OCI-LY3 (cell line): ENCODE data around the gene AP2A2.

Experiments used
- H2AFZ ChIP-seq: fragments of 200-600, 300-600 bp; shearing (Covaris generic); 2 replicates; pipeline ENCODE4 v1.6.0; 2014; ENCODE audit warnings: antibody characterized with exemption, low read depth, low read length
- H3K27ac ChIP-seq: fragments of 200-600, 300-600 bp; sonication (generic); 2 replicates; pipeline ENCODE4 v1.5.1; 2014; ENCODE audit warnings: mild to moderate bottlenecking, low read length, moderate library complexity, mixed read lengths
- H3K27me3 ChIP-seq: fragments of 200-600, 300-600 bp; sonication (generic); 2 replicates; pipeline ENCODE4 v1.6.1; 2014; ENCODE audit warnings: low read depth, low read length, mixed read lengths
- H3K36me3 ChIP-seq: fragments of 200-600, 300-600 bp; sonication (generic); replicated peaks from 2 replicates; pipeline ENCODE3; 2014; ENCODE audit warnings: low read depth, low read length, mixed read lengths
- H3K4me1 ChIP-seq: fragments of 300-600, 200-600 bp; sonication (generic); 2 replicates; pipeline ENCODE4 v1.6.1; 2014; ENCODE audit warnings: low read length, mixed read lengths
- H3K4me2 ChIP-seq: fragments of 200-600, 300-600 bp; sonication (generic); 2 replicates; pipeline ENCODE4 v1.6.1; 2014; ENCODE audit warnings: low read length, mixed read lengths
- H3K4me3 ChIP-seq: fragments of 300-600, 200-600 bp; sonication (generic); 2 replicates; pipeline ENCODE4 v1.5.1; 2014; ENCODE audit warnings: antibody characterized with exemption, mild to moderate bottlenecking, low read length, moderate library complexity
- H3K79me2 ChIP-seq: fragments of 300-600, 200-600 bp; shearing (Covaris generic); 2 replicates; pipeline ENCODE4 v1.6.1; 2014; ENCODE audit warnings: mild to moderate bottlenecking, low read length, mixed read lengths
- H3K9ac ChIP-seq: fragments of 300-600, 200-600 bp; shearing (Covaris generic); 2 replicates; pipeline ENCODE4 v1.6.0; 2014; ENCODE audit warnings: mild to moderate bottlenecking, low read length, moderate library complexity
- H3K9me3 ChIP-seq: fragments of 200-600, 300-600 bp; shearing (Covaris generic); 2 replicates; pipeline ENCODE4 v1.6.1; 2014; ENCODE audit warnings: low read length, mixed read lengths; ENCODE audit not compliant: insufficient read depth
- H4K20me1 ChIP-seq: fragments of 200-600, 300-600 bp; sonication (generic); 2 replicates; pipeline ENCODE4 v1.6.1; 2016; ENCODE audit warnings: low read length, mixed read lengths; ENCODE audit not compliant: insufficient read depth
- CTCF ChIP-seq: fragments of 200-600, 300-600 bp; sonication (generic); IDR thresholded peaks from 2 replicates; pipeline ENCODE4 v1.5.1; 2014; ENCODE audit warnings: antibody characterized with exemption, low read length, low read depth
- EZH2phosphoT487 ChIP-seq: fragments of 200-600 bp; shearing (Covaris generic); IDR thresholded peaks from 2 replicates; pipeline ENCODE4 v1.6.1; 2018; ENCODE audit warnings: antibody characterized with exemption, mixed run types, low read depth

AP2A2 gene

DNA sequence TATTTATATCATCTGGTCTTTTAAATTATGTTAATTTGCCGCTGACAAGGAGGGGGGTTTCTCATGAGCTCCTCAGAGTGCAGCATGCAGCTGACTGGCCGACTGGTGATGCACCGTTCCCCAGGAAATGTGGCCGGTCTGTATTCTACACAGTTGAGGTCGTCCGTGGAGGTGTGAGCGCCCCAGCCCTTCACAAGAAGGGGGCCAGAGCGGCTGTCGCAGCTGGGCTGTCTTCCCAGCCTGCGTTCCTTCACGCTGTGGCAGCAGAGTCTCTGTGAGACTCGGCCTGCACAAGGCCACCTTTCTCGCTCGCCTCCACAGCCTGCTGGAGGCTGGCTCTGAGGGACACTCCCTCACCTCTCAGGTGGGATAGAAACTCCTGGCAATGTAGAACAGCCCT, 43.2 kb downstream of the AP2A2 start:
- H3K79me2 ChIP-seq = no peaks in the 10 kb centered on the region; the same call in 1 of the 2 replicates
- H2AFZ ChIP-seq = no peak overlapping the region
- no peaks in the 10 kb centered on the region for H4K20me1 ChIP-seq
- H3K9ac ChIP-seq = no peak overlapping the region
- H3K4me2 ChIP-seq = no peak overlapping the region
- no peak for TF ChIP-seq CTCF
- no peak for TF ChIP-seq EZH2phosphoT487
- no peaks in the 10 kb centered on the region for H3K9me3 ChIP-seq
- no peak overlapping the region for H3K4me3 ChIP-seq
- peaks cover 3% of the 10 kb centered on the region for H3K36me3 ChIP-seq
- no peaks in the 10 kb centered on the region for H3K4me1 ChIP-seq
- no peak overlapping the region for H3K27ac ChIP-seq
- H3K27me3 ChIP-seq = no peaks in the 10 kb centered on the region

GRCh38 chr11:969651-970205, 44.1 kb downstream of the AP2A2 start:
- H3K9me3 ChIP-seq = no peaks in the 10 kb centered on the region
- no peak overlapping the region for H3K27ac ChIP-seq
- no peak overlapping the region for H3K4me2 ChIP-seq
- H3K9ac ChIP-seq = no peak overlapping the region
- H2AFZ ChIP-seq = no peak overlapping the region
- no peaks in the 10 kb centered on the region; the same call in 1 of the 2 replicates for H3K79me2 ChIP-seq
- H3K4me3 ChIP-seq = no peak overlapping the region
- TF ChIP-seq EZH2phosphoT487 = no peak
- TF ChIP-seq CTCF = no peak
- no peaks in the 10 kb centered on the region for H4K20me1 ChIP-seq
- H3K4me1 ChIP-seq = no peaks in the 10 kb centered on the region
- peaks cover 3% of the 10 kb centered on the region for H3K36me3 ChIP-seq
- H3K27me3 ChIP-seq = no peaks in the 10 kb centered on the region

DNA sequence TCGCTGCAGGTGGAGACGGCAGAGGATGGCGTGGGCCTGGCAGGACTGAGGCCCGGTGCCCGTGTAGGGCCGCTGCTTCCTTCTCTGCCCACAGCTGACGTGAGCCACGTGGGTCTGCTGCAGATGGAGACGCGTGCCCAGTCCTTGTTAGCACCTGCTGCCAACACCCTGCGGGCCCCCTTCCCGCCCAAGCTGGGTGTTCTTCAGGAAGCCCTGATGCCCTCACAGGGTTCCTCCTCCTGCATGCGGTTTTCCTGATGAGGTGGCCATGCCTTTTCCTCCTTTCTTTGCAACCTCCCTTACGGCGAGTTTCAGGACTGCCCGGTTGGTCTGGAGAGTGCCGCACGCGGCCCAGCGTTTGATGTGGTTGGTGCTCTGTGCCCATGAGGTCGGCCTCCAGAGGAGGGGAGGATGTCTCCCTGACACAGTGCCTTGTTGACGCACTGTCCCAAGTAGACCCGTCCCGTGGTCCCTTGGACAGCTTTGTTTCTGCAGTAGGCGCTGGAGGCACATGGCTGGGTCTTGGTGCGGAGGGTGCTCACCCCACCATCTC, 44.7 kb downstream of the AP2A2 start:
- Histone ChIP-seq H2AFZ (no peak overlapping the region), H3K79me2 (no peaks in the 10 kb centered on the region; the same call in 1 of the 2 replicates), H3K36me3 (peaks cover 3% of the 10 kb centered on the region), H3K4me2 (no peak overlapping the region), H3K27me3 (no peaks in the 10 kb centered on the region), H3K4me3 (no peak overlapping the region), H4K20me1 (no peaks in the 10 kb centered on the region), H3K27ac (no peak overlapping the region), H3K4me1 (no peaks in the 10 kb centered on the region), H3K9me3 (no peaks in the 10 kb centered on the region), H3K9ac (no peak overlapping the region)
- no peak for TF ChIP-seq EZH2phosphoT487
- TF ChIP-seq CTCF = no peak

DNA sequence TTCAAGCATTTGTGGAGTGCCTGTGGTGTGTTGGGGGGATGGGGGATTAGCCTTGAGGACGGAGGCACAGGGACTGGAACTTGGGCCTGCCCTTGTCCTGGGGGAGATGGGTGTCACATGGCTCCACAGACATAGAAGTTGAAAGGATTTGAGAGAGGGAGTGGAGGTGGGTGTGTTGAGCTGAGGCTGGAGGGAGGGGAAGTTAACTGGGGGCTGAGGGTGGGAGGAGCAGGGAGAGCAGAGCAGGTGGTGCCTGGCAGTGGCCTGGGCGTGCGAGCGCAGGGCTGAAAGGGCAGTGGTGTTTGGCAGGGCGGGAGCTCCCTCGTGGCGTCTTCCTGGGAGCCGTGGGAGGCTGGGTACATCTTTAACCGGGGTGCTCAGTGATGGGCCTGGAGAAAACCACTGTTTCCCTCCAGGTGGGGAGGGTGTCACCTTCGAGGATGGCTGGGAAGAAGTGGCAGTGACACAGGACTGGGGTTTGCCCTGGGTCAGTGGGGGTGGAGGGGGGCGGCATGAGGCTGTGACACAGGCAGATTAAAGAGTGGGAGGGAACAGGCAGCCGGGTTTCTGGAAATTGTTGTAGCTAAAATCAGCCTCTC, 45.5 kb downstream of the AP2A2 start:
- no peak overlapping the region for H3K9ac ChIP-seq
- H3K4me3 ChIP-seq = no peak overlapping the region
- no peaks in the 10 kb centered on the region for H3K27me3 ChIP-seq
- H3K9me3 ChIP-seq = no peaks in the 10 kb centered on the region
- no peaks in the 10 kb centered on the region for H3K4me1 ChIP-seq
- peaks cover 3% of the 10 kb centered on the region for H3K36me3 ChIP-seq
- TF ChIP-seq CTCF (no peak), EZH2phosphoT487 (no peak)
- H3K27ac ChIP-seq = no peak overlapping the region
- H3K4me2 ChIP-seq = no peak overlapping the region
- H3K79me2 ChIP-seq = no peaks in the 10 kb centered on the region; the same call in 1 of the 2 replicates
- no peak overlapping the region for H2AFZ ChIP-seq
- no peaks in the 10 kb centered on the region for H4K20me1 ChIP-seq
